Stomach (tissue), 4 donors: ENCODE results near the gene HDHD3.

Experiments
- CTCF ChIP-seq, 7 experiments: fragments of 450-650 bp in 4 of 7; fragments of 200-600 bp in 3 of 7; sonication (generic) in 3 of 7; IDR thresholded peaks; one replicate each; pipeline ENCODE4 v1.5.1; 2016 to 2019; ENCODE audit warnings: antibody characterized with exemption in 7 of 7, control low read depth in 2 of 7, mild to moderate bottlenecking in 1 of 7
- POLR2A ChIP-seq, 4 donors: fragments of 450-650 bp; IDR thresholded peaks; one replicate each; pipeline ENCODE4 v1.6.1; 2016; ENCODE audit warnings: antibody characterized with exemption in 4 of 4, control low read depth in 2 of 4, mild to moderate bottlenecking in 1 of 4, moderate library complexity in 1 of 4
- POLR2AphosphoS5 ChIP-seq, 3 donors: sonication (generic); formaldehyde crosslinking; IDR thresholded peaks; one replicate each; pipeline ENCODE4 v1.6.1; 2016; ENCODE audit warnings: antibody characterized with exemption in 3 of 3

DNA sequence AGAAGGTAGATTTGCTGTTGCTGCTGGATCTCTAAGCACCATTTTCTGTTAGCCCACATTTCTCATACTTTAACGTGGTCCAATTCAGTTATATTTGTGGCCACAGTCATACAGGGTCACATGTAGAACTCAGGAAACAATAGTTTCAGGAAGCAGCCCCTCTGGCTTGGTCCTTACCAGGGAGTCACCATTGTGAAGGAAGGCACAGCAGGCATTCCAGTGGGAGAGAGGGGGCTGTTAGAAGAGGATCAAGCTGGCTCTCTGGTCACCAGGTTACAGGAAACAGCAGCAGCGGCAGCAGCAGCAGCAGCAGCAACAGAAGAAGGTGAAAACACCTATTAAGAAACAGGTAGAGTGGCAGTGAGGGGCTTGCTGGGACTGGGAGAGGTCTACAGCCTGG is 48.3 kb upstream of the HDHD3 start:
- TF ChIP-seq POLR2A (IDR thresholded peaks at IDR 0.05) (no peak), CTCF (IDR thresholded peaks at IDR 0.05) (no peak), POLR2AphosphoS5 (IDR thresholded peaks at IDR 0.05) (no peak)
